Measurements from ENCODE around the gene TIAM1.

Gene TIAM1

GRCh38 chr21:31173881-31174555 is 170.0 kb downstream of the TIAM1 start:
- DNase-seq (ENCODE audit: low read depth in 2 of 2) = no peak

DNA sequence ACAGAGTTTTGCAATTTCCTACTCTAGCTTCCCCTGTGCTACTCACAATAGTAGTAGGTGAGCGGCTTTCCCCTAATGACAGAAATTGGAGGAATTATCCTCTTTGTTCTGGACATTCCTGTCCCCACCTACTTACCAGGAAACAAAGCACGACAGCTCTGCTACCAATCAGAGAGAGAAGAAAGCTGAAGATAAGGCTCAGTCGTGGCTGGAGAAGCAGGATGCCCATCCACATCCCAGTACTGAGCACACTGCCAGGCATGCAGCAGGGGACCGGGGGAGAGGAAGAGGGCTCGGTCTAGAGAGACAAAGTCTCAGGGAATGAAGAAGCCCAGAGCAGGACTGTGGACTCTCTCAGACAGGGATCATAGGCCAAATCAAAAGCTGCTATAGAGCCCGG is 171.7 kb downstream of the TIAM1 start:
- DNase-seq (ENCODE audit: low read depth in 2 of 2) = no peak

DNA sequence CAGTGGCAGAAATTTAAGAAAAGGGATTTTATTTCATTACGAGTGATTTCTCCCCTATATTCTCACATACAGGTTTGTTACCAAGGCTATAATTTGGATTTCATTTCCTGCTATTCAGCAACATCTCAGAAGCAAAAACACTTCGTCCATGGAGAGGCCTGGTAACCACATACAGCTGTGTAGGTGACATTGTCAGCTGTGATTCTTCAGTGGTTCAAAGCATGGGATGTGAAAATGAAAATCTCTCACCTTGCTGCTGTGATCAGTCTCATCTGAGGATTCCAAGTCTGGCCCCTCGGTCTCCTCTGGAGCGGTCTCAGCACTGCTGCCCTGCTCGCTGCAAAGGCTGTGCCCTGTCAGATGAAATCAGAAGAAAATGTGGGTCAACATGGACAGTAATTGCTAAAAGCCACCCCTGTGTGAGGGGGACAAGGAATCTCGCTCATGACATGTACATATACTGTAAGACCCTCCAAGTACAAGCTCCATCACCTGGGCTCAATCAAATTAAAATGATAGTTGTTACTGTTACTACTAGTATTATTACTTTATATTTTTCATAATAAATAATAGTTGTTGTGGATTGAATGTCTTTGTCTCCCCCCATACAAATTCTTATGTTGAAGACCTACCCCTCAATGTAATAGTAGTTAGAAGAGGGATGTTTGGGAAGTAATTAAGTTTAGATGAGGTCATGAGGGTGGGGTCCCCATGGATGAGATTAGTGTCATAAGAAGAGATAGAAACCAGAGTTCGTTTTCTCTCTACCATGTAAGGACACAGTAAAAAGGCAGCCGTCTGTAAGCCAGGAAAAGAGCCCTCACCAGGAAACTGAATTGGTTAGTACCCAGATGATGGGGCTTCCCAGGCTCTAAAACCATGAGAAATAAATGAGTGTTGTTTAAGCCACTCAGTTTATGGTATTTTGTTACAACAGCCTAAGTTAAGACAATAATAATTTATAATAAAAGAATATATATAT is 179.1 kb downstream of the TIAM1 start:
- DNase-seq (ENCODE audit: low read depth in 2 of 2) = no peak

DNA sequence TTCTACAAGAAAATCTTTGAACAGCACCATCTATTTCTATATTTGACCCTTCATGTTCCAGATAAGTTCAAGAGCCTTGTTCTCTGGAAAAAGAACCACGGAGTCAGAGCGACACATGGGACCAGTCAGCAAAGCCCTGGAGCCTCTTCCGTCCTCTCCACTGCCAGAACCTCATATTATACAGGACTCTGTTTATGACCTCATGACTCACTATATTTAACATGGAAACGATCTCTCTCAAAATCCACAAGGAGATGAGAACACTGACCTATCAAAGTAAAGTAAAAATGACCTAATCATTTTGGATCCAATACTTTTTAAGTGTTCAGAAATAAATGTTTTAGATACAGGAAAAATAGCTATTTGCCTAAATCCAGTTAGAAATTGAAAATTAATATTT is 181.2 kb downstream of the TIAM1 start:
- no peak for DNase-seq (ENCODE audit: low read depth in 2 of 2)

DNA sequence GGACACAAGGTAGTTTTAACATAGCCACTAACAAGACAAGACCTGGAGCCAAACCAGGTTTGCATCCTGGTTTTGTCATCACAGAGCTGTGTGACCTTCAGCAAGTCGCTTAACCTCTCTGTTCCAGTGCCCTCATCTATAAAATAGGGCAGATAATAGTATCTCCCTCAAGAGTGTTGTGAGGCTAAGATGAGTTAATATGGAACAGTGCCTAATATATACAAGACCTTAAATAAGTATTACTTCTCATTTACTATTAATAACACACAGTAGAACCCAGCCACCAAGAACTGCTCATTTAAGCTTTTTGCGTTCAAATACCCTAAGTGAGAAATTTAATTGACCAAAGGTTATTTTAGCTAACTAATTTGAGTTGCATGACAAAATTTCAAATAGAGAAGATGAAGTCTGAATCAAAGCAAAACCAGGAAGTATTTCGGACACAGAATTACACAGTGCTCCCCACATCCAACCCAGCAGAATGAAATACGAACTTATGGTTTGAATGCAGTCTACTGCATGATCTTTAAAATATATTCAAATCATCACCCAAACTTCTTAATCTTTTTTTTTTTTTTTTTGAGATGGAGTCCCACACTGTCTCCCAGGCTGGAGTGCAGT is 181.9 kb downstream of the TIAM1 start:
- no peak for DNase-seq (ENCODE audit: low read depth in 2 of 2)

- DNase-seq (ENCODE audit: low read depth in 2 of 2) = no peak
Measured at GRCh38 chr21:31161157-31161556, 182.9 kb downstream of the TIAM1 start.

GRCh38 chr21:31159808-31160207 is 184.3 kb downstream of the TIAM1 start:
- no peak for DNase-seq (ENCODE audit: low read depth in 2 of 2)

GRCh38 chr21:31158789-31159581 is 185.1 kb downstream of the TIAM1 start:
- DNase-seq (ENCODE audit: low read depth in 2 of 2) = no peak

GRCh38 chr21:31157756-31158155 is 186.3 kb downstream of the TIAM1 start:
- no peak for DNase-seq (ENCODE audit: low read depth in 2 of 2)

DNA sequence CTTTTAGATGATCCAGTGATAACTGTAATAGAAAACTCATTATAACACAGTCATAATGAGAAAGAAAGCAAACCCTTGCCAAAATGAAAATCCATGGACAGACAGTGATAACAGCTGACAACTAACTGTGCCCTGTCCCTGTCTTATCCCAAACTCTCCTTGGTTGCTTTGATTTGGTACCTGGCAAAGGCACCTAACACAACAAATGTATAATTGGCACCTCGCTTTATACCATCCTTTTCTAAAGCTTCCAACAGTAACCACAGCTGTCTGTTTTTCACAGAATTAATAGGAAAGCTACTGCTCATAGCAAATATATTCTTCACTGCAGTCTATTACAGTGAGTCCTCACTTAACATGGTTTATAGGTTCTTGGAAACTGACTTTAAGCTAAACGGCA is 187.4 kb downstream of the TIAM1 start:
- no peak for DNase-seq (ENCODE audit: low read depth in 2 of 2)

DNA sequence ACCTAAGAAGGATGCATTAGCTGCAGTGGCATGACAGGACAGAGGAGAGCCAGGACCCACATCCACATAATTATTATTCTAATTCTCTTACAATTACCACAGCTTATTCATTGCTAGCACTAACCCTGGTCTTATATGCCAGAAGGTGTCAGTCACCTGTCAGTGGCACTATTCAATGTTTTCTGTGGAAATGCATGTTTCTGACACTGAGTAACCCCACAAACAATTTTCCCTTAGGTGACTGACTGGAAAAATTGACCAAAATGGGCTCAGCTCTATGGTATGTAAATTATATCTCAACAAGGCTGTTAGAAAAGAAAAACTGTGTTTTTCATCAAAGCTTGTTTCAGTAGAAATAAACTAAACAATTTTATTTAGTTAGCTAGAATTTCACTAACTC is 187.9 kb downstream of the TIAM1 start:
- DNase-seq (ENCODE audit: low read depth in 2 of 2) = no peak

GRCh38 chr21:31151156-31152045 is 192.7 kb downstream of the TIAM1 start:
- DNase-seq (ENCODE audit: low read depth in 2 of 2) = no peak

GRCh38 chr21:31145274-31145673 is 198.8 kb downstream of the TIAM1 start:
- no peak for DNase-seq (ENCODE audit: low read depth in 2 of 2)

DNA sequence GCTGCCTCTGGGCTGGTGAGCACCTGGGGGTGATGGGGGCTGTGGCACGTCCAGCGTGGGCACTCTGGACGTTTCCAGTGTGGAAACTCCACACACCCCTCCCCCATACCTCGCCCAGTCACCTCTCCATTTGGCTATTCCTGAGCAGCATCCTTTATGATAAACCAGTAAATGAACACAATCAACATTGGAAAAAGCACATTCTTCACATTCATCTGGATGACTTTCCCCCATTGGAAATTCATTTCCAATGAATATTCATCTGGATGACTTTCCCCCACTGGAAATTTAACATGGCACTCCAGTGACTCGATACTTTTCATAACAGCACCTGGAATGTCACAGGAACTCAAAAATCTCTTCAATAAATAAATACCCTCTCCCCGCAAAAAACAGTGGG is 201.0 kb downstream of the TIAM1 start:
- no peak for DNase-seq (ENCODE audit: low read depth in 2 of 2)

DNA sequence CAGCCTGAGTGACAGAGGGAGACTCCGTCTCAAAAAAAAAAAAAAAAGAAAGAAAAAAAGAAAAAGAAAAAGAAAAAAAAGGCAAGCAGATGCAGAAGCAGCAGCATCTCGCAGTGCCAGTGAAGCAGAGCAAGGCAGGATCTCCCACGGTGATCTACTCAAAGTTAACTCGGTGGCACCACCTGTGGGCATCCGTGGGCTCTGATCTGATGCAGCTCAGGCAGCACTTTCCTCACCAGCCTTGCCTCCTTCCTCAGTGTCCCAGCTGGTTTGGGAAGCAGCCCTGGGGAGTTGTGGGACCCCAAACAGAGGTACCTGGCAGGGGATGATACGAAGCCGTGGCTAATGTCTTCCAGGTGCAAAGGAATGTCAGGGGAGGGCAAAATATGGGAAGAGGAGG is 201.5 kb downstream of the TIAM1 start:
- no peak for DNase-seq (ENCODE audit: low read depth in 2 of 2)

GRCh38 chr21:31141389-31142000 is 202.6 kb downstream of the TIAM1 start:
- DNase-seq (ENCODE audit: low read depth in 2 of 2) = no peak

DNA sequence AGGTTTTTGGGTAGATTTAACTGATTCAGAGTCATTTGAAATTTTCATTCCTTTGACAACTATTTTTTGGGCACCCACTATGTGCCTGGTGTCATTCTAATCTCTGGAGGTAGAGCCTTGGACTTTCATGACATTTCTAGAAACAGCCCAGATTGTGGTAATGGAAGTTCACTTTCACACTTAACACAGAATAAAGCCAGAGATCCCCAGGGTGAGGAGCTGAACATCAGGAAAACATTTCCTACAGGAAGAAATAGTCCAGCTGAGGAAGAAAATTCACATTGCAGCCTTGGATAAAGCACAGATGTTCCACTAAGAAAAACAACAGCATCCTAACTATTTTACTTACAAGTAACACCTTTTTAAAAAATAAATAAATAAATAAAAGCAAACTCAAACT is 203.4 kb downstream of the TIAM1 start:
- no peak for DNase-seq (ENCODE audit: low read depth in 2 of 2)

DNA sequence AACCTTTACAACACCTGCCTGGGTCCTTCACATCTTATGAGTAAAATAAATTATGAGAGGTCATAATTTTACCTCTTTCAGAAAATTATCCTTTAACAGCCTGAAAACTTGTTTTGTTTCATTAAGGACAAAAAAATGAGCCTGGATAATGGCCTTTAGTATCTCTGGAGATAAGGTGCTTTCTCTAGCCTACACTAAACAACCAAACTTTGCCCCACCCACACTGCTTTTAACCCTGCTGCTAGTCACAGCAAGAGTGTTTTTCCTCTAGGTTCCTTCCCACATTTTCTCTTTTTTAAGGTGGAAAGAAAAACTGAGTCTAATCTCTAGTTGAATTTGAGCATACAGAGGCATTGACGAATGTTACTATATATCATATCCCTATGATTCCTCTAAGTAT is 204.0 kb downstream of the TIAM1 start:
- DNase-seq (ENCODE audit: low read depth in 2 of 2) = no peak

DNA sequence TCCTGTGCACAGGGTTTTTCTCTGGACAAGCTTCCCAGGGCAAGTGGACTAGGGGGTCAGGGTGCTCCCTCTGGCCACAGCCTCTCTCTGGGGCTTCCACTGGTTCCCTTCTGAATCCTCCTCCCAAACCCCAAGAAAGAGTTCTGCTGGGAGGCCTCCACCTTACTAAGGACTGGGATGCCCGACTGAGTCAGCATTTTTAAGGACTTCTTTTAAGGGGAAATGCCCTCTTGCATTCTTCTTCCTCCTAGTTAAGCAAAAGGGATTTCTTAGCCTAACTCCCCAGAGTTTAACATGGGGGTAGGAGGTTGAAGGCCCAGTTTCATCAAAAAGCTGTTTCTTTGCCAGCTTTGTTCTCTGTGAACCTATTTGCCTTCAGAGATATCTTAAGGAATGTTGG is 206.1 kb downstream of the TIAM1 start:
- DNase-seq (ENCODE audit: low read depth in 2 of 2) = no peak

DNA sequence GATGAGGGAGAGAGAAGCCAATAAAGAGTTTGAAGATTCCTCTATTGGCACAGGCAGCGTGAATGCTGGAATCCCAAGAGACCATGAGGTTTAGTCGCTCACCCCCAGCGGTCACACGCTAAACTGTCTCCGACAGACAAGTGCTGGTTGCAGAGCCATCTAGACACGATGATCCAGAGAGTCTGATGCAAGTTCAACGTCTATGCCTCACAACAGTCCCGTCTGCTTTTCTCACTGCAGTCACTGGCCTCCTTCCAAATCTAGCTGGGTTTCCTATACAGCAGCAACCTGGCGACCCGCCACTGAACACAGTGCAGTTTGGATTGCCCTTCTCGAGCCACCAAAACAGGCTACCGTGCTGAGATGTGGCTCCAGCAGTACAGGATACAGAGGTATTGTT is 207.2 kb downstream of the TIAM1 start:
- DNase-seq (ENCODE audit: low read depth in 2 of 2) = no peak
